PC-9 (cell line): Measurements from ENCODE around the gene SMIM8. TPM values are rescaled to one million over a fixed set of nuclear protein-coding genes. Genes with fewer than 3 reads are reported as not detected.

Experiments used
- Bru-seq: library from RNA; stranded (reverse); fragments of 400-500 nt; gene quantifications from one replicate; lab custom pipeline; 2021; lab: Mats Ljungman, UMichigan
- BruChase-seq, 2 experiments: library from RNA; stranded (reverse); fragments of 400-500 nt; gene quantifications; one replicate each; lab custom pipeline; 2021; lab: Mats Ljungman, UMichigan
- BruUV-seq: library from RNA; stranded (reverse); fragments of 400-500 nt; replicated peaks from 2 replicates; lab custom pipeline; 2021; lab: Mats Ljungman, UMichigan
- CTCF ChIA-PET: fragments of 300-600 bp; sonication (Branson Sonifier 250); formaldehyde crosslinking; loops from one replicate; lab custom pipeline; 2022; ENCODE audit warnings: antibody characterized with exemption; lab: Charles Lee
- POLR2A ChIA-PET: fragments of 300-600 bp; sonication (Branson Sonifier 250); formaldehyde crosslinking; loops from one replicate; lab custom pipeline; 2022; ENCODE audit warnings: antibody characterized with exemption; ENCODE audit not compliant: unreplicated experiment; lab: Charles Lee
- DNase-seq, 2 experiments: peaks; one replicate each; pipeline versions ENCODE4 v3.0.0 to v3.0.0-alpha.2; 2015 to 2022; ENCODE audit warnings: mixed read lengths in 1 of 2
- H2AFZ ChIP-seq: fragments of 200-600 bp; sonication (generic); 2 replicates; pipeline ENCODE4 v1.8.1; 2017; ENCODE audit warnings: antibody characterized with exemption
- H3F3A ChIP-seq: fragments of 200-600 bp; sonication (generic); 2 replicates; pipeline ENCODE4 v1.8.1; 2017; ENCODE audit warnings: antibody characterized with exemption, mild to moderate bottlenecking, low read depth; ENCODE audit not compliant: insufficient read depth
- H3K27ac ChIP-seq: fragments of 200-600 bp; sonication (generic); 2 replicates; pipeline ENCODE4 v1.6.1; 2016; ENCODE audit warnings: mixed run types
- H3K27me3 ChIP-seq: fragments of 200-600 bp; sonication (generic); 2 replicates; pipeline ENCODE4 v1.6.1; 2016; ENCODE audit warnings: low read depth, mixed run types; ENCODE audit not compliant: insufficient read depth
- H3K36me3 ChIP-seq: fragments of 200-600 bp; sonication (generic); 2 replicates; pipeline ENCODE4 v1.6.1; 2016; ENCODE audit warnings: low read depth, mixed run types
- H3K4me1 ChIP-seq: fragments of 200-600 bp; sonication (generic); replicated peaks from 2 replicates; pipeline ENCODE4 v1.6.1; 2016; ENCODE audit warnings: mixed run types; ENCODE audit not compliant: insufficient read depth
- H3K4me2 ChIP-seq: fragments of 200-600 bp; sonication (generic); 2 replicates; pipeline ENCODE4 v1.6.1; 2017; ENCODE audit warnings: mixed run types
- H3K4me3 ChIP-seq: fragments of 200-600 bp; sonication (generic); 2 replicates; pipeline ENCODE4 v1.6.1; 2016; ENCODE audit warnings: mixed run types
- H3K79me2 ChIP-seq: fragments of 200-600 bp; sonication (generic); 2 replicates; pipeline ENCODE4 v1.6.1; 2017; ENCODE audit warnings: low read depth, mixed run types
- H3K9me2 ChIP-seq: fragments of 200-600 bp; sonication (generic); 2 replicates; pipeline ENCODE4 v1.8.1; 2017; ENCODE audit warnings: mild to moderate bottlenecking; ENCODE audit not compliant: insufficient read depth
- H3K9me3 ChIP-seq: fragments of 200-600 bp; sonication (generic); 2 replicates; pipeline ENCODE4 v1.8.1; 2016; ENCODE audit warnings: low read depth; ENCODE audit not compliant: insufficient read depth
- H4K20me1 ChIP-seq: fragments of 200-600 bp; sonication (generic); 2 replicates; pipeline ENCODE4 v1.8.1; 2017; ENCODE audit not compliant: insufficient read depth
- EZH2 ChIP-seq: fragments of 200-600 bp; sonication (generic); IDR thresholded peaks from 2 replicates; pipeline ENCODE4 v1.8.0; 2017; ENCODE audit warnings: antibody characterized with exemption, low read depth
- intact Hi-C: fragments of 100-400 bp; cut with micrococcal nuclease; formaldehyde crosslinking; loops from one replicate; pipeline ENCODE4 v1.10.0; 2022; ENCODE audit not compliant: unreplicated experiment
- long read RNA-seq: library from polyadenylated mRNA; stranded (forward); transcript quantifications from one replicate; pipeline ENCODE4 v2.0.0, GENCODE V29; 2022
- total RNA-seq: library from RNA; stranded (reverse); gene quantifications from 2 replicates; pipeline ENCODE4 v1.2.3, GENCODE V29; 2021
- TF ChIP-seq, protein P1 (sequence below): fragments of 200-600 bp; sonication (generic); conservative IDR thresholded peaks from 2 replicates; pipeline ENCODE4 v1.6.1; 2017; ENCODE audit warnings: mixed run types, antibody characterized with exemption, mild to moderate bottlenecking, moderate library complexity

SMIM8 gene, protein sequence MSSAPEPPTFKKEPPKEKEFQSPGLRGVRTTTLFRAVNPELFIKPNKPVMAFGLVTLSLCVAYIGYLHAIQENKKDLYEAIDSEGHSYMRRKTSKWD
- total RNA-seq: 5.3 and 6.7 TPM in 2 replicates
- percentile 55 among the genes with signal in this experiment for Bru-seq, nascent RNA
- BruChase-seq, experiment 1, labeled RNA remaining after a 2-hour chase: percentile 61 among the genes with signal in this experiment
- percentile 43 among the genes with signal in this experiment for BruChase-seq, experiment 2, labeled RNA remaining after a 6-hour chase
- long read RNA-seq, transcript SMIM8-201 (3 exons, 2,405 nt): major isoform, 10 of 15 reads
- long read RNA-seq, partial matches to known transcripts: 3 of 15 reads
- long read RNA-seq, other reads (novel, unspliced or antisense): 2 of 15 reads

DNA sequence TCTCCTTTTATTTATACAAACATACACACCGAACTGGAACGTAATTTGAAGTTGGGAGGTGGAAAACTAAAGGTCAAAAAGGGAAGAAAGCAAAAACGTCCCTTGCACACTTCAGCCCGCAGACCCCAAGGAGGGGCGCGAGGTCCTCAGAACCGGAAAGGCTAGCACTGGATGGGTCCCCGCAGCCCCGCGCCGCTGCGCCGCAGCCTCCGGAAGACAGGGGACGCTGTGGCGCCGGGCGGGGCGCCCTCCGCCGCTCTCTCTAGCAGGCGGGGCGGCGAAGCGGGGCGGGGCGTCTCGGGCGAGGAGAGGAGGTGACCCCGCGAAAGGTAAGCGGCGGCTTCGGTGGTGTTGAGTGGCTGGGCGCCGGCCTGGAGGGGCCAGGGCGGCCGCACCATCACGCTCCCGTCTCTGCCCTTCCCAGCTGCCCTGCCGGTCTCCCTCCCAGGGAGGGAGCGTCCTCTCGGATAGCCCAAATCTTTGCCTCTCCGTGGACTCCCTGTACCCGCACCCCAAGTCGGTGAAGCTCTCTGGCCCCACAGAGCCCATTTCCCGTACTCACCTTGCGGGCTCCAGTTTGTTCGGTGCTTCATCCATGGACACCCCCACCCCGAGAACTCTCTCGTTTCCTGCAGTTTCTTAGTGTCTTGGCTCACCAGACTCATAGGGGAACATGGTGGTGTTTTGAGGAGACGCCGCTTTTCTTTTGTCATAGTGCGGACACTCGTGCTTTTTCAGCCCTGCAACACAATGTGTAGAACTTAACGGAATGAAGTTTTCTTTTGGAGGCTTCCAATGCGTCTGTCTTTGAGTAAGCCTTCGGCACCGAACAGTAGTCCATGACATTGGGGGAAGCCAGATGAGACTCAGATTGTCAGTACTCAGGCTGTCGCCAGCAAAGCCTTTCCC is at the start of gene SMIM8:
Gene SMIM8 (plus strand): TSS at position 285 of the 909 bp plus-strand sequence. CDS start 14,444 bp downstream, outside the sequence.
- BruUV-seq: TSS peak; percentile 57
- Histone ChIP-seq H3K79me2 (no peaks in the 10 kb centered on the region), H3K4me3 (peak within 1 kb of the TSS; percentile 92), H3K27me3 (no peaks in the 10 kb centered on the region), H2AFZ (peak within 1 kb of the TSS; percentile 99), H4K20me1 (no peaks in the 10 kb centered on the region), H3K27ac (no peak within 1 kb of the TSS), H3K4me2 (peak within 1 kb of the TSS; percentile 92), H3K4me1 (no peaks in the 10 kb centered on the region), H3K36me3 (no peaks in the 10 kb centered on the region), H3K9me2 (no peaks in the 10 kb centered on the region), H3F3A (no peaks in the 10 kb centered on the region), H3K9me3 (no peaks in the 10 kb centered on the region)
- TF ChIP-seq EZH2: no peak
- TF ChIP-seq, protein P1, sequence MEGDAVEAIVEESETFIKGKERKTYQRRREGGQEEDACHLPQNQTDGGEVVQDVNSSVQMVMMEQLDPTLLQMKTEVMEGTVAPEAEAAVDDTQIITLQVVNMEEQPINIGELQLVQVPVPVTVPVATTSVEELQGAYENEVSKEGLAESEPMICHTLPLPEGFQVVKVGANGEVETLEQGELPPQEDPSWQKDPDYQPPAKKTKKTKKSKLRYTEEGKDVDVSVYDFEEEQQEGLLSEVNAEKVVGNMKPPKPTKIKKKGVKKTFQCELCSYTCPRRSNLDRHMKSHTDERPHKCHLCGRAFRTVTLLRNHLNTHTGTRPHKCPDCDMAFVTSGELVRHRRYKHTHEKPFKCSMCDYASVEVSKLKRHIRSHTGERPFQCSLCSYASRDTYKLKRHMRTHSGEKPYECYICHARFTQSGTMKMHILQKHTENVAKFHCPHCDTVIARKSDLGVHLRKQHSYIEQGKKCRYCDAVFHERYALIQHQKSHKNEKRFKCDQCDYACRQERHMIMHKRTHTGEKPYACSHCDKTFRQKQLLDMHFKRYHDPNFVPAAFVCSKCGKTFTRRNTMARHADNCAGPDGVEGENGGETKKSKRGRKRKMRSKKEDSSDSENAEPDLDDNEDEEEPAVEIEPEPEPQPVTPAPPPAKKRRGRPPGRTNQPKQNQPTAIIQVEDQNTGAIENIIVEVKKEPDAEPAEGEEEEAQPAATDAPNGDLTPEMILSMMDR: peak; percentile 84
- intact Hi-C loops: loop anchor here (2.0 kb wide), 1 partner anchor 150 kb away; the partner anchor contains the start of gene SLC35A1
- ChIA-PET CTCF (interaction anchor here (0.5 kb wide), 1 partner anchor 235 kb away, joined by 3 read pairs; no protein-coding TSS in a partner anchor), POLR2A (no interaction called here)
- peak; percentile 55 to 83 for DNase-seq

DNA sequence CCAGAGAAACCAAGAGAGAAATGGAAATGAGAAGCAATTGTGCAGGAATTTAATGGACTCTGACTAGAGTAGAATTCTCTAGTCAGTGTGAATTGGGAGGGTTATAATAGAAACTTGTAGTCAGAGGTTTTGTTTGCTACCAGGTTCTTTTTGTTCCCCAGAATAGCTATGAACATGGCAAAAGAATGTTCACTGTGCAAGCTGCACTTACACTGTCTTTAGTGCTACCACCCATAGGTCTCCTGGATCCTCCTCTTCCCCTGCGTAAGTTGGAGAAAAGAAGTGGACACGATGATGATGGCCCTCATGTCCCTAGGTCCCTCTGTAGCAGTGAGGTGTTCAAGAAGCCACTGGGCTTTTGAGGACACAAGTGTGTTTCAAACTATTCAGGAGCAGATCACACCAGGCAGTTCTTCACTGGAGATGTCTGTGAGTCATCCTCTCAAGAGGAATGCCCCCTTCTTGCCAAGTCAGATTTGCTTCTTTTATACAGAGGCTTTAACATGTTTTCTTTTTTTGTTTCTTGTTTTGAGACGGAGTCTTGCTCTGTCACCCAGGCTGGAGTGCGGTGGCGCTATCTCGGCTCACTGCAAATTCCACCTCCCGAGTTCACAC is 47.6 kb upstream of the SMIM8 start:
- no peaks in the 10 kb centered on the region for H3K79me2 ChIP-seq
- H3K27me3 ChIP-seq: no peaks in the 10 kb centered on the region
- H3K4me2 ChIP-seq: no peak overlapping the region
- H3K9me3 ChIP-seq: no peaks in the 10 kb centered on the region
- POLR2A ChIA-PET: no interaction called here
- no peaks in the 10 kb centered on the region for H4K20me1 ChIP-seq
- H3K4me3 ChIP-seq: no peak overlapping the region
- H3K36me3 ChIP-seq: no peaks in the 10 kb centered on the region
- no peaks in the 10 kb centered on the region for H3K9me2 ChIP-seq
- H3F3A ChIP-seq: no peaks in the 10 kb centered on the region
- DNase-seq: no peak
- TF ChIP-seq, protein P1: no peak
- no peak for TF ChIP-seq EZH2
- no peaks in the 10 kb centered on the region for H3K4me1 ChIP-seq
- no peak overlapping the region for H2AFZ ChIP-seq
- no TSS peak for BruUV-seq
- CTCF ChIA-PET: no interaction called here
- no peak overlapping the region for H3K27ac ChIP-seq
- intact Hi-C loops: loop anchor here (5.0 kb wide), 1 partner anchor 1598 kb away; no protein-coding TSS in a partner anchor

DNA sequence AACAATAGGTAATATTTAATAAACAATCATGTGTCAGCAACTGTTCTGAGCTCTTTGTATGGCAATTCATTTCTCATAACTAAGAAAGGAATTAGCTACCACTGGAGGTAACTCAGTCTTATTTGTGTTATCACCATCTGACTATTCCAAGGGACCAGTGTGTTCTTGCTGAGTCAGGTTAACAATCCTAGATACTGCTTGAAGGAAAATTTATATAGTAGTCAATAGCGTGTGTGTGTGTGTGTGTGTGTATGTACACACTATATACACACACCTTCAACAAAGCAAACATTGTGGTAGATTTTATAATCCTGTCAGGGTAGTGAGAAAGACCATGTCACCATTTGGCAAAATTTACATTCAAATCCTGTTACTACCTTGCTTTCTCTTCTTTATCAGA is 45.8 kb upstream of the SMIM8 start:
- BruUV-seq: no TSS peak
- Histone ChIP-seq H2AFZ (no peak overlapping the region), H3K36me3 (no peaks in the 10 kb centered on the region), H3K9me2 (no peaks in the 10 kb centered on the region), H3K4me1 (no peaks in the 10 kb centered on the region), H3K4me3 (no peak overlapping the region), H4K20me1 (no peaks in the 10 kb centered on the region), H3K27me3 (no peaks in the 10 kb centered on the region), H3K9me3 (no peaks in the 10 kb centered on the region), H3K27ac (no peak overlapping the region), H3K4me2 (no peak overlapping the region), H3F3A (no peaks in the 10 kb centered on the region), H3K79me2 (no peaks in the 10 kb centered on the region)
- DNase-seq: no peak
- TF ChIP-seq, protein P1: no peak
- no peak for TF ChIP-seq EZH2
- ChIA-PET CTCF (interaction anchor here (0.6 to 0.8 kb wide), 2 partner anchors 118 to 139 kb away, joined by 3 to 4 read pairs; no protein-coding TSS in a partner anchor), POLR2A (interaction anchor here (0.7 kb wide), 1 partner anchor 662 kb away, joined by 7 read pairs; no protein-coding TSS in a partner anchor)
- intact Hi-C loops: loop anchor here (2.0 to 5.0 kb wide), 2 partner anchors 114 to 1596 kb away; no protein-coding TSS in a partner anchor
